Upper lobe of right lung (tissue), 1 donor: ENCODE measurements around the gene FRMD4A. TPM values are rescaled to one million over a fixed set of nuclear protein-coding genes. Genes with fewer than 3 reads are reported as not detected.

ENCODE experiments used
- ATAC-seq: fragments of 200-7000 bp; cut with Tn5 transposase; one replicate; pipeline ENCODE4 v1.9.1; 2020; ENCODE audit warnings: mild to moderate bottlenecking, moderate library complexity
- DNase-seq: peaks from one replicate; pipeline ENCODE4 v3.0.0-alpha.2; 2020
- H3K27ac ChIP-seq: fragments of 200-600 bp; one replicate; pipeline ENCODE4 v1.8.0; 2022
- H3K27me3 ChIP-seq: fragments of 200-600 bp; one replicate; pipeline ENCODE4 v1.8.0; 2022; ENCODE audit warnings: mild to moderate bottlenecking
- H3K36me3 ChIP-seq: fragments of 200-600 bp; one replicate; pipeline ENCODE4 v1.8.0; 2022
- H3K4me1 ChIP-seq: fragments of 200-600 bp; one replicate; pipeline ENCODE4 v1.8.0; 2022
- H3K4me3 ChIP-seq: fragments of 200-600 bp; one replicate; pipeline ENCODE4 v1.8.0; 2022; ENCODE audit warnings: mild to moderate bottlenecking
- H3K9me3 ChIP-seq: fragments of 200-600 bp; one replicate; pipeline ENCODE4 v1.8.0; 2022
- CTCF ChIP-seq: fragments of 200-600 bp; IDR thresholded peaks from one replicate; pipeline ENCODE4 v1.8.0; 2022; ENCODE audit warnings: antibody characterized with exemption
- intact Hi-C: fragments of 100-400 bp; cut with DNase I; formaldehyde crosslinking; loops from one replicate; pipeline ENCODE4 v1.11.0; 2022
- total RNA-seq: library from RNA; stranded (reverse); fragmentation: NEBNext Ultra II Directional; extraction: Animal tissue kit (Norgen Biotek cat#: 25700); gene quantifications from one replicate; pipeline ENCODE4 v1.2.1, GENCODE V29; 2021
- donor health status: DM: no; HTN: yes; CAD: no; lungs with severe emphysema.

FRMD4A gene
- total RNA-seq, 1 donor from 2014 or later: 38.3 TPM

GRCh38 chr10:14247377-14248116 is 83.2 kb downstream of the FRMD4A start:
- no peaks in the 10 kb centered on the region for H3K9me3 ChIP-seq
- H3K27me3 ChIP-seq: no peaks in the 10 kb centered on the region
- no peak for DNase-seq
- no peak for ATAC-seq
- no peaks in the 10 kb centered on the region for H3K4me1 ChIP-seq
- TF ChIP-seq CTCF: no peak
- H3K36me3 ChIP-seq: no peaks in the 10 kb centered on the region
- H3K4me3 ChIP-seq: no peak overlapping the region
- no peak overlapping the region for H3K27ac ChIP-seq
- intact Hi-C loops: no loop called here

DNA sequence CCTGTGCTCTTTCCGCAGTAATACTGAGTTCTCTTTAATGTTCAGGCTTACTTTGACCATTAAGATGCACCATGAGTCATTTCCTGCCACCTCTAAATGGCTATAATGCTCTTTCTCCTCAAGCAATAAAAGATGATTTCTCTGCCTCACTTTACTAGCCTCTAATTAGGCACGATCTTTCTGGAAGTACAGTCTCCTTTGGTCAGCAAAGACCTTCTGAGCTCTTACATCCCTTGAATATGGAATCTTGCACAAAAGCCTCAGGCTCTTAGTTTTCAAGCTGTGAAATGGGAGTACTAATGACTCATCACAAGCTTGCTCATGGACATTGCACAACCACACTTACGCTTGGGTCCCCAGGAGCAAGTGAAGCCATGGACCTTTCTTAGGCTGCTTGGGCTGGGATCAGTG is 85.9 kb downstream of the FRMD4A start:
- no peaks in the 10 kb centered on the region for H3K36me3 ChIP-seq
- intact Hi-C loops: no loop called here
- H3K27ac ChIP-seq: no peak overlapping the region
- TF ChIP-seq CTCF: no peak
- no peak overlapping the region for H3K4me3 ChIP-seq
- DNase-seq: no peak
- ATAC-seq: no peak
- no peaks in the 10 kb centered on the region for H3K9me3 ChIP-seq
- H3K4me1 ChIP-seq: no peaks in the 10 kb centered on the region
- H3K27me3 ChIP-seq: peaks cover 9% of the 10 kb centered on the region

DNA sequence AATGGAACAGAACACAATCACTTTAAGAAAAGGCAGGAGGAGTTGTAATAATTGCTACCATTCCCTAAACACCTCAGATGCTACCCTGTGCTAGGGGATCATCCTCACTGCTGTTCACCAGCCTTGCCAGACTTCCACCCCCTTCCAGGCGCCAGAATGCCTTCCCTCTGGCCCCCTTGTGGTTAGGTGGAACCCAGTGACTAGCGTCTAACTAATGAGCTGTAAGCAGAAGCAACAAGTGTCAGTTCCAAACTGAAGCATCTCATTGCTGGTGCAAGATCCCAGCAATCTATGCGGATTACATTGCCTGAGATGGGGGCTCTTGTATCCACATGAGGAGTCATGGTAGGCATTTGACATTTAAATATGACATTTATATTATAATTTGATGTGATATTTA is 86.6 kb downstream of the FRMD4A start:
- Histone ChIP-seq H3K27me3 (peaks cover 9% of the 10 kb centered on the region), H3K4me3 (no peak overlapping the region), H3K9me3 (no peaks in the 10 kb centered on the region), H3K36me3 (no peaks in the 10 kb centered on the region), H3K4me1 (no peaks in the 10 kb centered on the region), H3K27ac (no peak overlapping the region)
- DNase-seq (no peak), ATAC-seq (no peak)
- no peak for TF ChIP-seq CTCF
- intact Hi-C loops: no loop called here

- H3K4me1 ChIP-seq: no peaks in the 10 kb centered on the region
- no peak overlapping the region for H3K4me3 ChIP-seq
- intact Hi-C loops: no loop called here
- no peak for TF ChIP-seq CTCF
- no peak overlapping the region for H3K27ac ChIP-seq
- H3K36me3 ChIP-seq: no peaks in the 10 kb centered on the region
- no peaks in the 10 kb centered on the region for H3K9me3 ChIP-seq
- peaks cover 9% of the 10 kb centered on the region for H3K27me3 ChIP-seq
- DNase-seq (no peak), ATAC-seq (no peak)
Measured at GRCh38 chr10:14243221-14243620, 87.5 kb downstream of the FRMD4A start.

DNA sequence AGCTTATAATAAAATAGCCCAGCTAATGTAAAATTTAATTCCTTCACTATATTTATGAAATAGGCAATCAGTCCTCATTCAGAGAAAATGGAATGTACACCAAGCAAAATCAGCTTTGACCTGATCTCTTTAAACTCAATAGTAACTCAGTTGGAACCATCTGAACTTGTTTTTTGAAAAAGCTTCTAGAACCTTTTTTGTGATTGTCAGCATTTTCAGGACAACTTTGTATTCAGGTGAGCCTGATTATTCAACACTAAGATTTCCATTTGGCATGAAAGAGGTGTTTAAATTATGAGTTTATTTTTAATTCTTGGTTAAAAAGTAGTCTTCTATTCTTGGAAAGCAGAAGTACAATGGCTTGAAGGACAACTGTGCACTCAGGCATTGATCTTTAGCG is 89.5 kb downstream of the FRMD4A start:
- H3K27ac ChIP-seq: no peak overlapping the region

More for the DNA sequence above, 89.5 kb downstream of the FRMD4A start:
- Histone ChIP-seq H3K36me3 (no peaks in the 10 kb centered on the region), H3K4me3 (no peak overlapping the region), H3K9me3 (no peaks in the 10 kb centered on the region), H3K4me1 (no peaks in the 10 kb centered on the region), H3K27me3 (peaks cover 13% of the 10 kb centered on the region)
- no peak for TF ChIP-seq CTCF
- DNase-seq (no peak), ATAC-seq (no peak)
- intact Hi-C loops: no loop called here
